ENCODE measurements around the gene DOK4. TPM values are rescaled to one million over a fixed set of nuclear protein-coding genes. Genes with fewer than 3 reads are reported as not detected.

Gene DOK4
- total RNA-seq, 1 donor from 2014 or later: 4.4 TPM

- no peak overlapping the region for H3K4me3 Mint-ChIP-seq
- H3K36me3 Mint-ChIP-seq (ENCODE audit: low read depth): peaks cover 9% of the 10 kb centered on the region
- no peaks in the 10 kb centered on the region for H3K27me3 Mint-ChIP-seq (ENCODE audit: insufficient read depth)
- DNase-seq (ENCODE audit: low spot score): no peak
- peaks cover 6% of the 10 kb centered on the region for H3K4me1 Mint-ChIP-seq (ENCODE audit: low read depth)
- H3K27ac Mint-ChIP-seq: no peak overlapping the region
- H3K9me3 Mint-ChIP-seq: no peaks in the 10 kb centered on the region
- intact Hi-C loops (cut with micrococcal nuclease): no loop called here
These were observed 30.5 kb upstream of the DOK4 start for GRCh38 chr16:57516773-57517172.

GRCh38 chr16:57516176-57516725, 30.0 kb upstream of the DOK4 start:
- intact Hi-C loops (cut with micrococcal nuclease): no loop called here
- H3K4me3 Mint-ChIP-seq: no peak overlapping the region
- no peaks in the 10 kb centered on the region for H3K27me3 Mint-ChIP-seq (ENCODE audit: insufficient read depth)
- H3K36me3 Mint-ChIP-seq (ENCODE audit: low read depth): peaks cover 9% of the 10 kb centered on the region
- no peak overlapping the region for H3K27ac Mint-ChIP-seq
- no peak for DNase-seq (ENCODE audit: low spot score)
- no peaks in the 10 kb centered on the region for H3K9me3 Mint-ChIP-seq
- H3K4me1 Mint-ChIP-seq (ENCODE audit: low read depth): peaks cover 6% of the 10 kb centered on the region

- H3K4me3 Mint-ChIP-seq: no peak overlapping the region
- no peaks in the 10 kb centered on the region for H3K9me3 Mint-ChIP-seq
- H3K27ac Mint-ChIP-seq: no peak overlapping the region
- peaks cover 2% of the 10 kb centered on the region for H3K4me1 Mint-ChIP-seq (ENCODE audit: low read depth)
- no peak for DNase-seq (ENCODE audit: low spot score)
- H3K27me3 Mint-ChIP-seq (ENCODE audit: insufficient read depth): no peaks in the 10 kb centered on the region
- intact Hi-C loops (cut with micrococcal nuclease): no loop called here
- peaks cover 6% of the 10 kb centered on the region for H3K36me3 Mint-ChIP-seq (ENCODE audit: low read depth)
These were observed 28.7 kb upstream of the DOK4 start for GRCh38 chr16:57514791-57515600.

GRCh38 chr16:57514371-57514770, 28.1 kb upstream of the DOK4 start:
- Mint-ChIP-seq H3K27me3 (ENCODE audit: insufficient read depth) (no peaks in the 10 kb centered on the region), H3K4me1 (ENCODE audit: low read depth) (no peaks in the 10 kb centered on the region), H3K9me3 (no peaks in the 10 kb centered on the region), H3K4me3 (no peak overlapping the region), H3K27ac (no peak overlapping the region), H3K36me3 (ENCODE audit: low read depth) (peaks cover 6% of the 10 kb centered on the region)
- DNase-seq (ENCODE audit: low spot score): no peak
- intact Hi-C loops (cut with micrococcal nuclease): no loop called here

- Mint-ChIP-seq H3K27ac (no peak overlapping the region), H3K4me3 (no peak overlapping the region), H3K27me3 (ENCODE audit: insufficient read depth) (peaks cover under 1% of the 10 kb centered on the region), H3K9me3 (no peaks in the 10 kb centered on the region), H3K36me3 (ENCODE audit: low read depth) (peaks cover 3% of the 10 kb centered on the region), H3K4me1 (ENCODE audit: low read depth) (no peaks in the 10 kb centered on the region)
- intact Hi-C loops (cut with micrococcal nuclease): no loop called here
- no peak for DNase-seq (ENCODE audit: low spot score)
These were observed 27.2 kb upstream of the DOK4 start for GRCh38 chr16:57513371-57514102.

GRCh38 chr16:57512296-57513001, 26.2 kb upstream of the DOK4 start:
- Mint-ChIP-seq H3K4me3 (no peak overlapping the region), H3K27me3 (ENCODE audit: insufficient read depth) (peaks cover 2% of the 10 kb centered on the region), H3K27ac (no peak overlapping the region), H3K36me3 (ENCODE audit: low read depth) (peaks cover 3% of the 10 kb centered on the region), H3K4me1 (ENCODE audit: low read depth) (no peaks in the 10 kb centered on the region), H3K9me3 (no peaks in the 10 kb centered on the region)
- intact Hi-C loops (cut with micrococcal nuclease): no loop called here
- no peak for DNase-seq (ENCODE audit: low spot score)

GRCh38 chr16:57510016-57510871, 24.0 kb upstream of the DOK4 start:
- DNase-seq (ENCODE audit: low spot score): no peak
- H3K4me3 Mint-ChIP-seq: no peak overlapping the region
- no peaks in the 10 kb centered on the region for H3K4me1 Mint-ChIP-seq (ENCODE audit: low read depth)
- no peaks in the 10 kb centered on the region for H3K9me3 Mint-ChIP-seq
- H3K27me3 Mint-ChIP-seq (ENCODE audit: insufficient read depth): peaks cover 2% of the 10 kb centered on the region
- H3K27ac Mint-ChIP-seq: no peak overlapping the region
- intact Hi-C loops (cut with micrococcal nuclease): no loop called here
- H3K36me3 Mint-ChIP-seq (ENCODE audit: low read depth): peaks cover 3% of the 10 kb centered on the region

- intact Hi-C loops (cut with micrococcal nuclease): no loop called here
- peaks cover 3% of the 10 kb centered on the region for H3K36me3 Mint-ChIP-seq (ENCODE audit: low read depth)
These were observed 23.1 kb upstream of the DOK4 start for GRCh38 chr16:57509231-57509923.

GRCh38 chr16:57508035-57508425, 21.7 kb upstream of the DOK4 start:
- no peak overlapping the region for H3K27ac Mint-ChIP-seq
- intact Hi-C loops (cut with micrococcal nuclease): no loop called here
- H3K9me3 Mint-ChIP-seq: no peaks in the 10 kb centered on the region

More at GRCh38 chr16:57509231-57509923, 23.1 kb upstream of the DOK4 start:
- H3K27me3 Mint-ChIP-seq (ENCODE audit: insufficient read depth): peaks cover 4% of the 10 kb centered on the region
- DNase-seq (ENCODE audit: low spot score): no peak
- no peak overlapping the region for H3K4me3 Mint-ChIP-seq
- H3K27ac Mint-ChIP-seq: no peak overlapping the region
- H3K4me1 Mint-ChIP-seq (ENCODE audit: low read depth): no peaks in the 10 kb centered on the region
- no peaks in the 10 kb centered on the region for H3K9me3 Mint-ChIP-seq

GRCh38 chr16:57507136-57508034, 21.1 kb upstream of the DOK4 start:
- no peak overlapping the region for H3K27ac Mint-ChIP-seq

More at GRCh38 chr16:57508035-57508425, 21.7 kb upstream of the DOK4 start:
- Mint-ChIP-seq H3K4me1 (ENCODE audit: low read depth) (no peaks in the 10 kb centered on the region), H3K27me3 (ENCODE audit: insufficient read depth) (peaks cover 4% of the 10 kb centered on the region), H3K36me3 (ENCODE audit: low read depth) (no peaks in the 10 kb centered on the region), H3K4me3 (no peak overlapping the region)
- no peak for DNase-seq (ENCODE audit: low spot score)

GRCh38 chr16:57505169-57505568, 18.9 kb upstream of the DOK4 start:
- no peaks in the 10 kb centered on the region for H3K36me3 Mint-ChIP-seq (ENCODE audit: low read depth)
- H3K4me1 Mint-ChIP-seq (ENCODE audit: low read depth): peaks cover 10% of the 10 kb centered on the region
- H3K27me3 Mint-ChIP-seq (ENCODE audit: insufficient read depth): peaks cover 4% of the 10 kb centered on the region
- intact Hi-C loops (cut with micrococcal nuclease): no loop called here
- no peaks in the 10 kb centered on the region for H3K9me3 Mint-ChIP-seq
- no peak overlapping the region for H3K4me3 Mint-ChIP-seq
- no peak for DNase-seq (ENCODE audit: low spot score)
- no peak overlapping the region for H3K27ac Mint-ChIP-seq

More at GRCh38 chr16:57507136-57508034, 21.1 kb upstream of the DOK4 start:
- H3K9me3 Mint-ChIP-seq: no peaks in the 10 kb centered on the region
- peaks cover 4% of the 10 kb centered on the region for H3K27me3 Mint-ChIP-seq (ENCODE audit: insufficient read depth)
- no peaks in the 10 kb centered on the region for H3K36me3 Mint-ChIP-seq (ENCODE audit: low read depth)
- DNase-seq (ENCODE audit: low spot score): no peak
- no peaks in the 10 kb centered on the region for H3K4me1 Mint-ChIP-seq (ENCODE audit: low read depth)
- intact Hi-C loops (cut with micrococcal nuclease): no loop called here
- H3K4me3 Mint-ChIP-seq: no peak overlapping the region
